Measurements from ENCODE around the gene LRRC36. TPM values are rescaled to one million over a fixed set of nuclear protein-coding genes. Genes with fewer than 3 reads are reported as not detected.

LRRC36 gene
- total and polyA plus RNA-seq, 2 of the 8 experiments (the other 6 are each of a cell fraction or from before 2014, with no cell fraction given) = 0.15 TPM; not detected in 1

- H3K36me3 ChIP-seq (ENCODE audit: control insufficient read depth in 2 of 4, insufficient read depth in 4 of 4, low read length in 3 of 4) = no peaks in the 10 kb centered on the region
- 97% methylated on average over 5 of the region's 8 CpGs; no CpG with 5 or more reads in 1 of the 2 experiments for WGBS, 2 experiments (ENCODE audit: extremely low coverage in 1 of 2, insufficient coverage in 1 of 2, insufficient read length in 1 of 2, insufficient replicate concordance in 2 of 2, low coverage in 1 of 2, low lambda C conversion rate in 2 of 2, missing lambda C conversion rate in 1 of 2)
- no peak overlapping the region for H4K8ac ChIP-seq (ENCODE audit: extremely low read depth, insufficient read depth, low read length)
- no peak overlapping the region for H3K9ac ChIP-seq (replicated peaks in 1 of 4; ENCODE audit: extremely low read depth in 1 of 4, low read depth in 3 of 4, low read length in 3 of 4)
- H3K4me3 ChIP-seq (ENCODE audit: extremely low read depth in 1 of 4, insufficient read depth in 2 of 4, low read depth in 3 of 4, low read length in 4 of 4) = no peak overlapping the region
- H4K20me1 ChIP-seq (replicated peaks in 1 of 2; ENCODE audit: control insufficient read depth in 1 of 2, insufficient read depth in 2 of 2, low read length in 2 of 2) = no peaks in the 10 kb centered on the region
- H3K14ac ChIP-seq (ENCODE audit: insufficient read length) = no peak overlapping the region
- H2BK120ac ChIP-seq (replicated peaks; ENCODE audit: low read depth, low read length) = no peak overlapping the region
- H2AK5ac ChIP-seq (ENCODE audit: low read depth, low read length) = no peak overlapping the region
- no peak overlapping the region for H3K4me2 ChIP-seq (ENCODE audit: insufficient read depth in 1 of 2, low read depth in 2 of 2, low read length in 2 of 2)
- no peaks in the 10 kb centered on the region; a peak in 1 of 4 replicates for H3K9me3 ChIP-seq (ENCODE audit: insufficient read depth in 2 of 2, low read depth in 1 of 2, low read length in 1 of 2)
- no peak overlapping the region for H2BK12ac ChIP-seq (ENCODE audit: low read depth, low read length)
- DNase-seq (ENCODE audit: low read depth in 1 of 2, low spot score in 2 of 2) = no peak
- no peak overlapping the region for H3K56ac ChIP-seq (replicated peaks; ENCODE audit: insufficient read length, low read depth, low read length)
- H3K18ac ChIP-seq (ENCODE audit: extremely low read depth, low read length) = no peak overlapping the region
- H3K4ac ChIP-seq (replicated peaks; ENCODE audit: insufficient read length, low read depth, low read length) = no peak overlapping the region
- peaks cover 0 to 2% (median 0%) of the 10 kb centered on the region in 4 experiments; a peak in 1 of 7 replicates for H3K27me3 ChIP-seq (replicated peaks in 1 of 4; ENCODE audit: control insufficient read depth in 3 of 4, extremely low read depth in 1 of 4, insufficient read depth in 3 of 4, low read length in 3 of 4)
- POLR2A ChIA-PET (ENCODE audit: partially characterized antibody) = no interaction called here
- H3K23ac ChIP-seq (ENCODE audit: insufficient read length) = no peak overlapping the region
- H2AFZ ChIP-seq (ENCODE audit: low read length) = no peak overlapping the region
- H3K4me1 ChIP-seq (replicated peaks in 1 of 4; ENCODE audit: control insufficient read depth in 3 of 4, insufficient read depth in 4 of 4, low read length in 3 of 4) = no peaks in the 10 kb centered on the region
- CTCF ChIA-PET (ENCODE audit: partially characterized antibody) = interaction anchor here (1.4 to 11.3 kb wide), 2 partner anchors 14 to 18 kb away, joined by 3 to 93 read pairs; no protein-coding TSS in a partner anchor
- H2BK20ac ChIP-seq (ENCODE audit: low read length) = no peak overlapping the region
- H2BK5ac ChIP-seq (ENCODE audit: low read depth, low read length) = no peak overlapping the region
- H2BK15ac ChIP-seq (ENCODE audit: low read length) = no peak overlapping the region
- H4K91ac ChIP-seq (replicated peaks; ENCODE audit: insufficient read length, low read length) = no peak overlapping the region
- H3K23me2 ChIP-seq (ENCODE audit: low read depth, low read length) = no peaks in the 10 kb centered on the region; the same call in 1 of the 2 replicates
- no peak overlapping the region for H4K5ac ChIP-seq (ENCODE audit: insufficient read length, low read depth, low read length)
- no peaks in the 10 kb centered on the region for H3K79me1 ChIP-seq (ENCODE audit: low read depth, low read length)
- no peak for FAIRE-seq
- no peaks in the 10 kb centered on the region for H3K79me2 ChIP-seq (ENCODE audit: control insufficient read depth in 1 of 2, insufficient read depth in 2 of 2, low read length in 2 of 2)
- no peak overlapping the region for H3K27ac ChIP-seq (ENCODE audit: low read depth, low read length)
- TF ChIP-seq TCF12 (IDR thresholded peaks at IDR 0.05; ENCODE audit: low read depth, low read length) (no peak), HDAC6 (IDR thresholded peaks at IDR 0.05; ENCODE audit: low read depth, low read length) (no peak), EGR1 (IDR thresholded peaks at IDR 0.05; ENCODE audit: borderline replicate concordance, low read depth, low read length) (no peak), CBX8 (IDR thresholded peaks at IDR 0.05; ENCODE audit: borderline replicate concordance, low read depth, low read length) (no peak), GTF2F1 (IDR thresholded peaks at IDR 0.05; ENCODE audit: borderline replicate concordance, low read depth, low read length) (no peak), SP1 (IDR thresholded peaks at IDR 0.05; ENCODE audit: low read depth, low read length) (no peak), BACH1 (IDR thresholded peaks at IDR 0.05; ENCODE audit: low read length) (no peak), CTBP2 (IDR thresholded peaks at IDR 0.05; ENCODE audit: borderline replicate concordance, insufficient read depth, insufficient read length, low read length) (no peak), SP4 (IDR thresholded peaks at IDR 0.05; ENCODE audit: low read length) (no peak), BCL11A (IDR thresholded peaks at IDR 0.05; ENCODE audit: low read depth in 2 of 2, low read length in 2 of 2) (no peak), CHD1 (IDR thresholded peaks at IDR 0.05; ENCODE audit: low read depth, low read length) (no peak), SIRT6 (IDR thresholded peaks at IDR 0.05; ENCODE audit: low read length) (no peak), KDM1A (IDR thresholded peaks at IDR 0.05; ENCODE audit: borderline replicate concordance, low read length) (no peak), NRF1 (IDR thresholded peaks at IDR 0.05; ENCODE audit: low read depth, low read length) (no peak)
These were observed 23.6 kb upstream of the LRRC36 start for GRCh38 chr16:67302970-67303369.
